Esophagus (tissue), 2 donors: ENCODE data around the gene SGCD. TPM values are rescaled to one million over a fixed set of nuclear protein-coding genes. Genes with fewer than 3 reads are reported as not detected.

Source experiments
- H3K27ac ChIP-seq, 2 donors: one replicate each; pipeline ENCODE4 v1.5.1; 2013; ENCODE audit warnings: low read depth in 2 of 2, mild to moderate bottlenecking in 2 of 2, inconsistent platforms in 1 of 2, low read length in 1 of 2, moderate library complexity in 1 of 2
- H3K27me3 ChIP-seq, 2 donors: one replicate each; pipeline ENCODE4 v1.6.1; 2013; ENCODE audit warnings: low read length in 2 of 2, control low read depth in 1 of 2, mild to moderate bottlenecking in 1 of 2; ENCODE audit not compliant: insufficient read depth in 2 of 2, control insufficient read depth in 1 of 2
- H3K36me3 ChIP-seq, 2 donors: one replicate each; pipeline ENCODE4 v1.6.1; 2013; ENCODE audit warnings: low read length in 1 of 2; ENCODE audit not compliant: control insufficient read depth in 2 of 2, insufficient read depth in 2 of 2
- H3K4me1 ChIP-seq, 2 donors: one replicate each; pipeline ENCODE4 v1.6.1; 2013; ENCODE audit warnings: low read length in 1 of 2; ENCODE audit not compliant: control insufficient read depth in 2 of 2, insufficient read depth in 2 of 2
- H3K4me3 ChIP-seq, 2 donors: one replicate each; pipeline ENCODE4 v1.5.1; 2013; ENCODE audit warnings: low read length in 2 of 2, mild to moderate bottlenecking in 2 of 2, low read depth in 1 of 2, moderate library complexity in 1 of 2
- H3K9me3 ChIP-seq, 2 donors: one replicate each; pipeline ENCODE4 v1.6.1; 2013; ENCODE audit warnings: mild to moderate bottlenecking in 2 of 2, low read depth in 1 of 2, low read length in 1 of 2, moderate library complexity in 1 of 2; ENCODE audit not compliant: control insufficient read depth in 2 of 2, insufficient read depth in 1 of 2
- WGBS, 2 donors: extraction: QIAGEN DNeasy Blood & Tissue Kit; methylation state at CpG; one replicate each; pipeline ENCODE4 v1.1.7; 2013; 5-methylcytosine and 5-hydroxymethylcytosine counted together
- polyA plus RNA-seq, 2 donors: library from polyadenylated mRNA; stranded (reverse); fragments of 200-250 nt; gene quantifications; one replicate each; pipeline ENCODE4 v1.2.3, GENCODE V29; 2013
- donor health status: healthy with polysubstance abuse.
- donor health status: Bipolar disorder and iron deficiency.

SGCD gene
- polyA plus RNA-seq, 2 donors, result 0.35 to 0.84 TPM

DNA sequence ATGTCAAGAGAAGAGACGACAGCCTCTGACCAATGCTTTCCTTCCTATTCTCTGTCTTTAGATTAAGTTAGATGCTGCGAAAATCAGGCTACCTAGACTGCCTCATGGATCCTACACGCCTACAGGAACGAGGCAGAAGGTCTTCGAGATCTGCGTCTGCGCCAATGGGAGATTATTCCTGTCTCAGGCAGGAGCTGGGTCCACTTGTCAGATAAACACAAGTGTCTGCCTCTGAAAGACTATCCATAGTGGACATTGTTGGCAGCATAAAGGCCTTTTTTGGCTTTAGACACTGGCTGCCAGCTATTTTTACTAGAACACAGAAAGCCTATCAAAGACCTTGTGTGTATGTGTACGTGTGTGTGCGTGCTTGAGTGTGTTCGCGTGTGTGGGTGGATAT, 432.2 kb downstream of the SGCD start:
- H3K4me1 ChIP-seq, result no peaks in the 10 kb centered on the region
- no peaks in the 10 kb centered on the region for H3K36me3 ChIP-seq
- H3K9me3 ChIP-seq, result peaks cover 0 to 2% of the 10 kb centered on the region in 2 donors
- H3K27me3 ChIP-seq, result no peaks in the 10 kb centered on the region
- 91 to 96% methylated on average over 11 of the region's 11 CpGs for WGBS, 2 donors
- no peak overlapping the region for H3K4me3 ChIP-seq
- H3K27ac ChIP-seq, result no peak overlapping the region

DNA sequence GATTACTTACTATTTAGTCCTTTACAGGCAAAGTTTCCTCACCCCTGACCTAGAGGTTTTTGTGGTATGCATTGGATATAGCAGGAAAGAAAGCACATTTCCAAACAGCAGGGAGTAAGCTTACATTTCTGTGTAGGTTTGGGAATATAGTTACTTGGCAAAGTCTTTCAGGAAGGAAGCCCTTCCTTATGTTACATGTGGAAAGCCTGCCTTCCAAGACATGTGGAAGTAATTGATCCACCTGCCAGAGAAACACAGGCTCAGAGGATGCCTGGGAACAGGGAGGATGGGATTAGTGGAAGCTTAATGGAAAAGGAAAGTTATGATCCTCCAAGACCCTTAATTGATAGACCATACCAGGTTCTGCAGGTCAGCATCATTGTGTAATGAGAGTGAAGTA, 435.8 kb downstream of the SGCD start:
- H3K4me3 ChIP-seq, result no peak overlapping the region

DNA sequence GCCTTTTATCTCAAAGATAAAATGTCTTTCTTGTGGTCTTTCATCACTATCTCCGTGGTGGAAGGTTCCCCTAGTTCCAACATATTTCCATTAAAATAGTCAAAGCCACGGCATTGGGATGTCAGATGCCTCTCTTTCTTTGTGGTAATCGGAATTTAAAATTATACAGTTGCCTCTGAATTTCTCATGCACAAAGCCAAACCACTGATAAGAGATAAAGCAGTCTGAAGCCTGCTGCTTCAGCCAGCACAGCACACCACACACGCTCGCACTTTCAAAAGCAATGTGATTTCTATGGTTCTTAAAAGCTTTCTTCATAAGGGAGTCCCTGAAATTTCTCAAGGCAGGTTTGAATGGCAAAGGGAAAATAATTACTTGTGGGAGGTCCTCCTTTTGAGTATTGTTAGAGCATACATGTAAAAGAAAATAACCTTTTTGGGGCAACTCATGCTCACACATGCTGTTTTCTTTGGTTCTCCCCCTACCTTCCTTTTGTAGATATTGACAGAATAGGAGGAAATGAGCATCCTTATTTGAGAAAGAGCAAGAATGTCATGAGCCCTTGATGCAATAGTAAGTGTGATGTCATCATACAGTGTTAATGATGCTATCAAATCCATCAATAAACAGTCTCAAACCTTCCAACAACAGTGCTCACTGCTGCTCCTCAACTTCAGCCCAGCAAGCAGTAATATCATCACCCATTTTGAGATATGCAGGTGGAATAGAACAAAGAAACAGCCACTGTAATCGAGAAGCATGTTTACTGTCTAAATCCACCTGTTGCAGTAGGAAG, 437.4 kb downstream of the SGCD start:
- Histone ChIP-seq H3K27ac (no peak overlapping the region), H3K4me1 (no peaks in the 10 kb centered on the region), H3K4me3 (no peak overlapping the region), H3K36me3 (no peaks in the 10 kb centered on the region), H3K9me3 (peaks cover 0 to 2% of the 10 kb centered on the region in 2 donors), H3K27me3 (no peaks in the 10 kb centered on the region)
- WGBS, 2 donors, result 56 to 67% methylated on average over 6 of the region's 6 CpGs

More for the DNA sequence above, 435.8 kb downstream of the SGCD start:
- H3K4me1 ChIP-seq, result no peaks in the 10 kb centered on the region
- no peak overlapping the region for H3K27ac ChIP-seq
- H3K36me3 ChIP-seq, result no peaks in the 10 kb centered on the region
- H3K9me3 ChIP-seq, result peaks cover 0 to 2% of the 10 kb centered on the region in 2 donors
- no peaks in the 10 kb centered on the region for H3K27me3 ChIP-seq

DNA sequence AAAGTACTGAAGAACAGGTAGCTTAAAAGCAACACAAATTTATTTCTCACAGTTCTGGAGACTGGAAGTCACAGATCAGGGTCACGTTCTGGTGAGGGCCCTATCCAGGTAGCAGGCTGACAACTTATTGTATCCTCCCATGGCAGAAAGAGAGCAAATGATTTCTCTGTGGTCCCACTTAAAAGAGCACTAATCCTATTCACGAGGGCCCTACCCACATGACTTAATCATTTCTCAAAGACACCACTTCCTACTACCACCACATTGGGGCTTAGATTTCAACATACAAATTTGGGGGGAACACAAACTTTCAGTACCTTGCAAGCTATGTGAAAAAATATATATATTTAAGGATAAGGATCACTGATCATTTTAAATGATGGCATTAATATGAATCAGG, 447.3 kb downstream of the SGCD start:
- H3K36me3 ChIP-seq, result no peaks in the 10 kb centered on the region
- H3K4me1 ChIP-seq, result no peaks in the 10 kb centered on the region
- no peak overlapping the region for H3K27ac ChIP-seq
- no peaks in the 10 kb centered on the region for H3K27me3 ChIP-seq
- H3K9me3 ChIP-seq, result no peaks in the 10 kb centered on the region
- WGBS, 2 donors, result 49% methylated on average over 2 of the region's 2 CpGs
- no peak overlapping the region for H3K4me3 ChIP-seq

DNA sequence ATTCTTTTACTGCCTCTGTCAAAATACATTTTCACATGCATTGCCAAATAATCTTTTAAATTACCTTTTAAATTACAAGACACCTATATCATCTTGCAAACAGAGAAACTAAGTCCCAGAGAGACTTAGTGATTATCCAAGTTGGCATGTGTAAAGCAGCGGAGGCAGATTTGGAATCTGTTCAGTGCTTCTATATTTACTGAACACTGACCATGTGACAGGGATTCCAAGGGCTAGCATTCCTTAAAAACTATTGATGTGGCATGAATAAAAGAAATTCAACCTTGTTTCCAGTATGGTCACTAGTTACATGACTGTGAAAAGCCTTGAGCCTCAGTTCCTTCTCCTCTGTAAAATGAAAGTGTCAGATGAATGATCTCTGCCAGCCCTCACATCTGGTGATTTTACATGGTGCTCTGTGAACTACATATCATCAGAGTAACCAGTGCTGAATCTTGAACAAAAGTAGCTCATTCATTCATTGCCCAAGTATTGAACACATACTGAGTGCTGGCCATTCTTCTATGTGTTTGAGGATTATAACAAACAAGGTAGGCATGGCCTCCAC, 451.3 kb downstream of the SGCD start:
- Histone ChIP-seq H3K9me3 (peaks cover 0 to under 1% of the 10 kb centered on the region in 2 donors), H3K36me3 (no peaks in the 10 kb centered on the region), H3K4me1 (no peaks in the 10 kb centered on the region), H3K27me3 (no peaks in the 10 kb centered on the region), H3K4me3 (no peak overlapping the region), H3K27ac (no peak overlapping the region)
- 83 to 92% methylated on average over 1 of the region's 1 CpG for WGBS, 2 donors

DNA sequence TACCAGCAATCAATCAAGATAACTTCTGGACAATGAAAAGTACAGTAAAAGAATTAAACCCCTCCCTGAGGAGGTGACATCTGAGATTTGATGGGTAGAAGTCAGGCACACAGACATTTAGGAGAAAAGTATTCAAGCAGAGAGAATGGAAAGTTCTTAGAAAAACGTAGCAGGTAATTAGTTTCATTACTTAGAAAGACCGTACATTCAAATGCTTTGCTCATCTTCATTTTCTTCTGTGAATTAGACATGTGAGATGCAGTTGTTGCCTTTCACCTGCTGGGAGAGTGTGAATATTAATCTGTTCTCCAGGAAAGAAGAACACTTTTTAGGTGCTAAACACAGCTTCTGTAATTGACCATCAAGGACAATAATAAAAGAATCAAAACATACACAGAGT, 451.8 kb downstream of the SGCD start:
- Histone ChIP-seq H3K9me3 (peaks cover 0 to 2% of the 10 kb centered on the region in 2 donors), H3K27me3 (no peaks in the 10 kb centered on the region), H3K4me1 (no peaks in the 10 kb centered on the region), H3K27ac (no peak overlapping the region), H3K4me3 (no peak overlapping the region), H3K36me3 (no peaks in the 10 kb centered on the region)
- WGBS, 2 donors, result 55 to 78% methylated on average over 2 of the region's 2 CpGs

DNA sequence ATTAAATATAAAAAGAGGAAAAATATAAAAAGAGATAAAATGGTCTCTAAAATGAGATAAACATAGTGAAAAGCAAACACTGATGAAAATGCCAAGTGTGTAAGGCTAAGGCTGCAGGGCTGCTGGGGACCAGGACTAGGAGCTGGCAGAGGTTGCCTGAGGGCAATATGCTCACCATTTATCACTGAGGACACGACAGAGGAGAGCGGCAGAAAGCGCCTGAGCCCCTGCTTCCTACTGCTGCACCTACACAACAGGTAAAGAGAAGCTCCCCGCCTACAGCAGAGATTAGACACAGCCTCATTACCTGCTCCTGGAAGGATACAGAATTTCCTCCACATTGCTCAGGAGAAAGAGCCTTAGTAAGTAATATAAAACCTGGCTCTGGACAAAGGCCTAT, 452.5 kb downstream of the SGCD start:
- peaks cover 0 to 2% of the 10 kb centered on the region in 2 donors for H3K9me3 ChIP-seq
- H3K4me3 ChIP-seq, result no peak overlapping the region
- no peak overlapping the region for H3K27ac ChIP-seq
- 52 to 60% methylated on average over 4 of the region's 4 CpGs for WGBS, 2 donors
- H3K27me3 ChIP-seq, result no peaks in the 10 kb centered on the region
- no peaks in the 10 kb centered on the region for H3K36me3 ChIP-seq
- no peaks in the 10 kb centered on the region for H3K4me1 ChIP-seq

DNA sequence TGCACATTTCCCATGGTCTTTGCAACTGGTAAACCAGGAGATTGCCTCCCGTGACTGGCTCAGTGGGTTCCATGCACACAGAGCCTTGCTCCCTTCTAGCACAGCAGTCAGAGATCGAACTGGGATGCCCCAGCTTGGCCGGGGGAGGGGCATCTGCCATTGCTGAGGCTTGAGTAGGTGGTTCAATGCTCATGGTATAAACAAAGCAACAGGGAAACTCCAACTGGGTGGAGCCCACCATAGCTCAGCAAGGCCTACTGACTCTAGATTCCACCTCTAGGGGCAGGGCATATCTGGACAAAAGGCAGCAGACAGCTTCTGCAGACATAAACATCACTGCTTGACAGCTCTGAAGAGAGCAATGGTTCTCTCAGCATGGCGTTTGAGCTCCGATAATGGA, 456.1 kb downstream of the SGCD start:
- H3K4me3 ChIP-seq, result no peak overlapping the region
- H3K27ac ChIP-seq, result no peak overlapping the region
- no peaks in the 10 kb centered on the region for H3K27me3 ChIP-seq
- peaks cover 0 to 2% of the 10 kb centered on the region in 2 donors for H3K9me3 ChIP-seq
- no peaks in the 10 kb centered on the region for H3K4me1 ChIP-seq
- 90 to 92% methylated on average over 5 of the region's 5 CpGs for WGBS, 2 donors
- no peaks in the 10 kb centered on the region for H3K36me3 ChIP-seq

DNA sequence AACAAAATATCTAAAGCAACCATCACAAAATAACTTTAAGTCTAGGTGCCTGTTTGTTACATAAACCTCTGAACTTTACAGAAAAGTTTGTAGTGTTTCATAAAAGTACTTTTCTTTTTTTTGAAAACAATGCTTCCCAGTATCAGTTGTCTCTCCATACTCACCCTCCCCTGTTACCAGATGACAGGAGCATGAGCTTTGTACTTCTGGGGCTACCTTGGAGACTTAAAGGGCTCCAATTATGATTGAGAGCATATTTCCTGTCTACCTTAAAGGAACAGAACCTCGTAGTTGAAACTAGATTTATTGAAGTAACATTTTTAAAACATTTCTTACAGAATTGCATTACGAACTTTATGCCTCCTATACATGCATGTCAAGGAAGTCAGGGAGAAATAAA, 467.7 kb downstream of the SGCD start:
- WGBS, 2 donors, result 38 to 47% methylated on average over 2 of the region's 2 CpGs
- no peaks in the 10 kb centered on the region for H3K36me3 ChIP-seq
- no peaks in the 10 kb centered on the region for H3K27me3 ChIP-seq
- no peaks in the 10 kb centered on the region for H3K4me1 ChIP-seq
- H3K27ac ChIP-seq, result no peak overlapping the region
- H3K9me3 ChIP-seq, result no peaks in the 10 kb centered on the region
- no peak overlapping the region for H3K4me3 ChIP-seq

DNA sequence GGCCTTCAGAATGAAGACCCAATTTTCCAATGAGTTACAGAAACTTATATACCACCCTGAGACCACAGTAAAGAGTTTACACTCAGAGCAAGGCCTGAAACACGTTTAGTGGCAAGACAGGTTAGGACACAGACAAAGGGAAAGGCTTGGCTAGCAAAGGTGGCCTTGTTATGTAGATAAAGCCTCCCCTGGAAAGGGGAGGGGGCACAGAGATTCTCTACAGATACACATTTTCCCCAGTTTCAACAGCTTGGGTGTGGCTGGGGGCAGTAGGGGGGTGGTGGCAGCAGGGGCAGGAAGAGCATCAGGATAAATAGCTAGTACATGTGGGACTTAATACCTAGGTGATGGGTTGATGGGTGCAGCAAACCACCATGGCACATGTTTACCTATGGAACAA, 471.2 kb downstream of the SGCD start:
- 44 to 45% methylated on average over 1 of the region's 1 CpG for WGBS, 2 donors
- no peak overlapping the region for H3K27ac ChIP-seq
- no peak overlapping the region for H3K4me3 ChIP-seq
- H3K36me3 ChIP-seq, result no peaks in the 10 kb centered on the region
- H3K27me3 ChIP-seq, result no peaks in the 10 kb centered on the region
- no peaks in the 10 kb centered on the region for H3K4me1 ChIP-seq
- H3K9me3 ChIP-seq, result no peaks in the 10 kb centered on the region
